ENCODE data around the gene PPP6C. TPM values are rescaled to one million over a fixed set of nuclear protein-coding genes. Genes with fewer than 3 reads are reported as not detected.

Gene PPP6C
- total RNA-seq, result 21.6 TPM

DNA sequence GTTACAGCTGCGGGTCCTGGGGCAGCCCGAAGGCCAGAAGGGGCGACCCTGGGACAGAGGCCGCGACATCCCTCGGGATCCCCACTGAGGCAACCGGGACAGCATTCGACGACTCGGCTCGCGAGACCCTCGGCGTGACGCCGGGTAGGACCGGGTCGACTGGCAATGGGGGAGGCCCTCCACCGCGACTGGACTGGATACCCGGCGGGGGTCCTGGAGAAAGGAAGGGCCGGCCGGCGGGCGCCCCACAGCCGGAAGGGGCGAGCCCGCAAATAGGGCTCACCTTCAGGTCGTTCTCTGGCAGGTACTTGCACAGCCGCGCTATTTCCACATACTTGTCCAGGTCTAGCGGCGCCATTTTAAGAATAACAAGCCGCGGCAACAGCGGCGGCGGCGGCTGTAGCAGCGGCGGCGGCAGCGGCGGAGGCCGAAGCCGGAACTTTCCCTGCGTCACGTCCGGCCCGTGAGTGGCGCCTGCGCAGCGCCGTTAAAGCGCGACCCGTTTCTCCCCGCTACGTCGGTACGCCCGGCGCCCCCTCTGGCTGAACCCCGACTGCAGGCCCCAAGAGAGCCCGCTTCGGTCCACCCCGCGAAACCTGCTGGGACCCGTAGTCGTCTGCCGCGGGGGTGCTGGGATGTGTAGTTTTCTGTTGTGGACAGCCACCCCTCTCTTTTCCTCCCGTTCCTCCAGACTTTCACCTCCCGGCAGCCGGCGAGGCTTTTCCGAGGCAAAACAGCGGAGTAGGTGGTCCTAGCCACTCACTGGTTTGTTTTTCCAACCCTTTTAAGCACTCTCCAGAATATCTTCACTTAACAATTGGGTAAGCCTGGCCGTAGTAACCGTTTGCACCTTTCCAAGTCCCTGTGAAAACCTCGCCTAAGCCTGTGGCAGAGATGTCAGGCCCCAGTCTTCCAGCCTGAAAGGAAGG lies at the start of gene PPP6C:
TSS of gene PPP6C (minus strand) at position 443 of the 929 bp plus-strand sequence. CDS start at position 358, 85 bp downstream.

DNA sequence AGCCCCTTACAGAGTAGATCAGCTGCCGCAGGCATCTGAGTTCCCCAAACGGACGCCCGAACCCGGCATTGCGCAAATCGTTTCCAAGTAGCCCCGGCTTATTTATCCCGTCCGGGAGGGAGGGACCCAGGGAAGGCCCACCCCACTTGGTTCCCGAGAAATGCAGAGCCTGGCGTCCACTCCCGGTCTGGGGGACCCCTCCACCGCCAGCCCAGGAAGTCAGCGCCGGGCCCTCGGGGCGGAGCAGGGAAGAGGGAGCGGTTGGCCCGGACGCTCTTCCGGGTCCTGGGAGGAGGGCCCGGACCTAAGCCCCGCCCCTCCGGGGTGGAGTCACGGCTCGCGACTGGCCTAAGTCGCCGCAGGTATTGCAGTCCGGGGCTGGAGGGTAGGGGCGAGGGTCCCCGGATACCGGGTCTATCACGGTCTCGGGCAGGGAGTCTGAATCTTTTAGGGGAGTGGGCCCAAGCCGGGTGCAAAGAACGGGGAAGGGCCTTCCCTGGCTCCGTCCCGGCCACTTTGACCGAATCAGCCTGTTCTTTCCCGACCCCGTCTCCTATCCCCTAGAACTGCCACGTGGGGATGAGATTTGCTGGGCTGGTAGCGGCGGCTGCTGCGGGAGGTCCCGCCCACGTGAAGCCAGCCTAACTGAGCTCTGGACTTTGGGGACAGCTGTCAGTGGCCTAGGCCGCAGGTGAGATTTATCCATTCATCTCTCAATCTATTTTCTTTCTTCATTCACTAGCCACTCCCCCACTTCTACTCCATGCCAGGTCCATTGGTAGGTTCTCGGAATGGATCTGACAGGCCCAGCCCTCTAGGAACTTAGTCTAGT lies 10.8 kb upstream of the PPP6C start, which contains the start of gene RABEPK:
TSS of gene RABEPK (plus strand) at position 327 of the 832 bp plus-strand sequence. CDS start 2,472 bp downstream, outside the sequence.

DNA sequence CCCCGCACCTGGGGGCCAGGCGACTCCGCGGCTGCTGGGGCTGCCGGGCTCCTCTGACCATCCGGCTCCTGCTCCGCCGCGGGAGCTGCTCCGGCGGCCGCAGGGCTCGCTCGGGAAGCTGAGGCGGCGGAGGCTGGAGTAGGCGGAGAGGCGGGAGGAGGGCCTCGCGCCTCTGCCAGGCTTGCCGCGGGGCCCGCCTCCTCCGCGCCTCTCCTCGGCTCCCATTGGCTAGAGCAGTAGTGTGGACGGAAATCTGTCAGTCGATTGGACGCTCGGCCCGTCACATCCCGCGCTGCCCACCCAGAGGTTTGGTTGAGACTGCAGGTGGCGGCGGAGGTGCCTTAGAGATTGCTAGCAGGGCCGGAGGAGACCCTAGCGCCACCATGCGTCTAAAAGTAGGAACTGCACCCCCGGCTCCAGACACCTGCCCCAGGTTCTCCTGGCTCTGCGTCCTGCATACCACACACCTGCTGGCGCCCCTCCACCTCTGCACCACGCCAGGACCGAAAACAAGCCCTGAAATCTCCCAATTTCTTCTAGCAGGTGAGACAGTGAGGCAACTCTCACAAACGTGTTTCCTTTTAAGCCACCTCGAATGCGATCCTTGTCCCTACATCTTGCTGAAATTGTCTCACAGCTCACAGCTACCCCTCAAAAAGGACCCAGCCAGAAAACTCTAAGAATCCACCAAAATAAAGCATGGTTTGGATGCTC lies 46.1 kb downstream of the PPP6C start, which contains the start of gene SCAI:
TSS of gene SCAI (minus strand) at position 152 of the 714 bp plus-strand sequence. CDS start at position 61, 91 bp downstream.

Other genes starting within 250 kb of the PPP6C start
- 27.5 TPM for gene GOLGA1, start 248.7 kb downstream of the PPP6C start, total RNA-seq
- 91.1 TPM for gene SCAI, start 46.3 kb downstream of the PPP6C start, total RNA-seq
- 18.5 TPM for gene RABEPK, start 10.7 kb upstream of the PPP6C start, total RNA-seq
- gene HSPA5, start 51.5 kb upstream of the PPP6C start, total RNA-seq, result 29.1 TPM
- 128 TPM for gene GAPVD1, start 72.0 kb upstream of the PPP6C start, total RNA-seq

Measured in parietal lobe (tissue), 1 donor.